A549 (cell line): ENCODE data around the gene TTC4. TPM values are rescaled to one million over a fixed set of nuclear protein-coding genes. Genes with fewer than 3 reads are reported as not detected.

Experiments used
- ATAC-seq, 2 experiments: fragments of 200-7000 bp in 1 of 2; fragments of >200 bp in 1 of 2; cut with Nextera tagmentation in 1 of 2; cut with Tn5 transposase in 1 of 2; 3 replicates each; pipeline versions ENCODE4 v1.8.0 to v1.9.1; 2018 to 2020; ENCODE audit warnings: mild to moderate bottlenecking in 1 of 2, moderate library complexity in 1 of 2
- CTCF ChIA-PET: fragments of 300-600 bp; sonication (Branson Sonifier 250); formaldehyde crosslinking; extraction: SDS; loops from one replicate; lab custom pipeline; 2021; ENCODE audit warnings: antibody characterized with exemption, inconsistent platforms; lab: Yijun Ruan, JAX
- POLR2A ChIA-PET: fragments of 350-600 bp; formaldehyde crosslinking; extraction: SDS; loops from one replicate; lab custom pipeline; 2021; ENCODE audit warnings: antibody characterized with exemption, inconsistent platforms; lab: Yijun Ruan, JAX
- DNase-seq, 2 experiments: peaks; one replicate each; pipeline versions ENCODE4 v3.0.0 to v3.0.0-alpha.2; 2011 to 2016; ENCODE audit warnings: low read depth in 1 of 2, low spot score in 1 of 2
- FAIRE-seq: peaks from 2 replicates; lab custom pipeline; 2011; peaks lifted over from hg19 to GRCh38; lab: Jason Lieb, UNC
- H3K27ac ChIP-seq, 2 experiments: fragments of >200 bp; sonication (Bioruptor Twin); formaldehyde crosslinking; 3 replicates each; pipeline ENCODE4 v1.5.1; 2016 to 2017
- H3K4me1 ChIP-seq: fragments of >200 bp; sonication (Bioruptor Twin); formaldehyde crosslinking; 3 replicates; pipeline ENCODE4 v1.6.1; 2016
- H3K4me2 ChIP-seq: fragments of >200 bp; sonication (Bioruptor Twin); formaldehyde crosslinking; 3 replicates; pipeline ENCODE4 v1.6.1; 2016
- H3K4me3 ChIP-seq: fragments of >200 bp; sonication (Bioruptor Twin); formaldehyde crosslinking; 3 replicates; pipeline ENCODE4 v1.5.1; 2016
- H3K9me3 ChIP-seq: fragments of >200 bp; sonication (Bioruptor Twin); formaldehyde crosslinking; 3 replicates; pipeline ENCODE4 v1.6.1; 2016
- CBX2 ChIP-seq: fragments of 200-600 bp; sonication (generic); IDR thresholded peaks from 2 replicates; pipeline ENCODE4 v1.6.1; 2016; ENCODE audit warnings: low read depth, mild to moderate bottlenecking, borderline replicate concordance
- CEBPB ChIP-seq, 2 experiments: fragments of >200 bp in 1 of 2; sonication (Bioruptor Twin) in 1 of 2; formaldehyde crosslinking in 1 of 2; IDR thresholded peaks; 2 replicates each; pipeline ENCODE4 v1.6.1; 2012 to 2016
- CHD2 ChIP-seq: fragments of 150-350 bp; IDR thresholded peaks from 2 replicates; pipeline ENCODE4 v1.6.1; 2014; ENCODE audit warnings: low read length; ENCODE audit not compliant: partially characterized antibody
- CTCF ChIP-seq: fragments of >200 bp; sonication (Bioruptor Twin); formaldehyde crosslinking; IDR thresholded peaks from 3 replicates; pipeline ENCODE4 v1.5.1; 2016
- EHF ChIP-seq: fragments of 250-450 bp; sonication (Bioruptor Pico); IDR thresholded peaks from 2 replicates; pipeline ENCODE4 v1.5.0; 2020; ENCODE audit warnings: mild to moderate bottlenecking
- ESRRA ChIP-seq: fragments of 150-350 bp; IDR thresholded peaks from 2 replicates; pipeline ENCODE4 v1.6.1; 2014; ENCODE audit warnings: mild to moderate bottlenecking, low read length, borderline replicate concordance
- FOSL2 ChIP-seq, 2 experiments: fragments of 450-650 bp in 1 of 2; fragments of >200 bp in 1 of 2; sonication (Bioruptor Twin) in 1 of 2; formaldehyde crosslinking; IDR thresholded peaks; 2 replicates each; pipeline versions ENCODE4 v1.5.0 to v1.6.1; 2016 to 2020; ENCODE audit warnings: mild to moderate bottlenecking in 1 of 2, moderate library complexity in 1 of 2
- HES2 ChIP-seq: fragments of >200 bp; sonication (Bioruptor Twin); formaldehyde crosslinking; IDR thresholded peaks from 2 replicates; pipeline ENCODE4 v1.6.1; 2016
- KDM5A ChIP-seq: fragments of 200-600 bp; sonication (generic); IDR thresholded peaks from 2 replicates; pipeline ENCODE4 v1.6.1; 2016; ENCODE audit warnings: antibody characterized with exemption, mild to moderate bottlenecking
- MYC ChIP-seq: IDR thresholded peaks from 2 replicates; pipeline ENCODE4 v1.6.1; 2012; ENCODE audit warnings: mild to moderate bottlenecking, inconsistent platforms, low read length, improper control_type of control experiment, borderline replicate concordance
- NR3C1 ChIP-seq: fragments of >200 bp; sonication (Bioruptor Twin); formaldehyde crosslinking; IDR thresholded peaks from 3 replicates; pipeline ENCODE4 v1.6.1; 2017
- PBX3 ChIP-seq: IDR thresholded peaks from 2 replicates; pipeline ENCODE4 v1.6.1; 2012
- RARB ChIP-seq: fragments of 250-450 bp; sonication (Bioruptor Pico); IDR thresholded peaks from 2 replicates; pipeline ENCODE4 v1.8.0; 2021; ENCODE audit warnings: mild to moderate bottlenecking, moderate library complexity
- TFCP2L1 ChIP-seq: fragments of 250-450 bp; sonication (Bioruptor Pico); IDR thresholded peaks from 2 replicates; pipeline ENCODE4 v1.5.0; 2021; ENCODE audit warnings: mild to moderate bottlenecking
- TP53 ChIP-seq: fragments of 250-450 bp; sonication (Bioruptor Pico); IDR thresholded peaks from 2 replicates; pipeline ENCODE4 v1.5.0; 2021; ENCODE audit warnings: mild to moderate bottlenecking, moderate library complexity
- USF2 ChIP-seq: fragments of 450-650 bp; IDR thresholded peaks from 2 replicates; pipeline ENCODE4 v1.6.1; 2014; ENCODE audit warnings: antibody characterized with exemption
- ZC3H11A ChIP-seq: fragments of 450-650 bp; IDR thresholded peaks from 2 replicates; pipeline ENCODE4 v1.6.1; 2014; ENCODE audit warnings: antibody characterized with exemption, mild to moderate bottlenecking
- ZNF302 ChIP-seq: fragments of 250-450 bp; sonication (Bioruptor Pico); IDR thresholded peaks from 2 replicates; pipeline ENCODE4 v1.9.0; 2021; ENCODE audit warnings: inconsistent platforms, mild to moderate bottlenecking, moderate library complexity
- ZSCAN20 ChIP-seq: fragments of 250-450 bp; sonication (Bioruptor Pico); IDR thresholded peaks from 2 replicates; pipeline ENCODE4 v1.8.0; 2022; ENCODE audit warnings: mild to moderate bottlenecking, moderate library complexity
- WGBS: methylation state at CpG from one replicate; pipeline ENCODE4 v1.1.6; 2017; ENCODE audit errors: missing lambda C conversion rate; 5-methylcytosine and 5-hydroxymethylcytosine counted together
- polyA plus RNA-seq, 4 experiments: library from polyadenylated mRNA; depleted of rRNA in 3 of 4; stranded (reverse); fragments of >200 nt; fragmentation: RNase III in 1 of 4; extraction: RNeasy Plus Mini Kit Qiagen cat#74134 plus additional on column Dnase treatment in 1 of 4; gene quantifications; 2 replicates in 3 of 4; 3 replicates in 1 of 4; pipeline ENCODE4 v1.2.3, GENCODE V29; 2011 to 2017

TTC4 gene
- polyA plus RNA-seq, 2 of the 4 experiments (the other 2 are of a cell fraction) = 20.4 to 27.1 TPM

DNA sequence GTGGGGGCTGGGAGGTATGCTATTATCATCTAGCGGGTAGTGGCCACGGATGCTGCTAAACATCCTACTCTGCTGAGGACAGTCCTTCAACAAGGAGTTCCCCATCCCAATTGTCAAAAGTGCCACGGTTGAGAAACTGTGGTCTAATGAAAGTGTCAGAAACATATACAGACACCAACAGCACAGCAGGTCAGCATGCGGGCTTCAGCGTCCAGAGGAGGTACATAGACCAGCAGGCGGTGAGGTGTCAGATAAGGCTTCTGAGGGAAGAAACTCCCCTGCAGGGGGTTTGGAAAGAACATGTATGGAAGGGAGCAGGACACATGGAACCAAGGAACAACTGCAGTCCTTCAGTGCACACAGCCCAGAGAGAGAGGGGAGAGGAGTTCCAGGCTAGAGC is 4.8 kb upstream of the TTC4 start:
- H3K9me3 ChIP-seq = no peaks in the 10 kb centered on the region
- H3K4me1 ChIP-seq = no peaks in the 10 kb centered on the region
- 92% methylated on average over 2 of the region's 6 CpGs for whole genome bisulfite sequencing
- POLR2A ChIA-PET = no interaction called here
- no peak overlapping the region for H3K4me3 ChIP-seq
- TF ChIP-seq CEBPB (IDR thresholded peaks at IDR 0.05) (no peak), TFCP2L1 (CRISPR knock-in tag) (no peak)
- no peak overlapping the region for H3K4me2 ChIP-seq
- FAIRE-seq (no peak), ATAC-seq (no peak), DNase-seq (no peak)
- CTCF ChIA-PET = no interaction called here
- no peak overlapping the region for H3K27ac ChIP-seq

- WGBS = 81% methylated on average over 10 of the region's 10 CpGs
- CTCF ChIA-PET = interaction anchor here (1.6 kb wide), 1 partner anchor 8 kb away, joined by 3 read pairs; no protein-coding TSS in a partner anchor
- FAIRE-seq = no peak
These were observed 4.1 kb upstream of the TTC4 start for GRCh38 chr1:54711536-54711935.

More at GRCh38 chr1:54711536-54711935, 4.1 kb upstream of the TTC4 start:
- Histone ChIP-seq H3K4me2 (no peak overlapping the region), H3K4me3 (no peak overlapping the region)
- TF ChIP-seq PBX3 = no peak
- no peak for TF ChIP-seq CEBPB (IDR thresholded peaks at IDR 0.05)
- no peak for TF ChIP-seq MYC
- no peak for TF ChIP-seq CBX2
- TF ChIP-seq FOSL2 (IDR thresholded peaks at IDR 0.05) = no peak
- no peak for TF ChIP-seq FOSL2 (CRISPR knock-in tag; IDR thresholded peaks at IDR 0.05)
- no peak for TF ChIP-seq CHD2
- no peak for TF ChIP-seq CTCF
- no peak for TF ChIP-seq NR3C1
- no peak for TF ChIP-seq TP53 (CRISPR knock-in tag)
- TF ChIP-seq ZNF302 (CRISPR knock-in tag) = no peak
- no peak for TF ChIP-seq ESRRA
- no peak for TF ChIP-seq TFCP2L1 (CRISPR knock-in tag)
- no peak for TF ChIP-seq ZSCAN20 (CRISPR knock-in tag)
- no peak for TF ChIP-seq USF2
- TF ChIP-seq KDM5A = no peak
- no peak for TF ChIP-seq EHF
- no peak for TF ChIP-seq ZC3H11A
- no peak for TF ChIP-seq HES2
- no peak for TF ChIP-seq RARB
- TF ChIP-seq, all 56 proteins: peak for 0
- no peaks in the 10 kb centered on the region for H3K4me1 ChIP-seq
- no peak overlapping the region for H3K27ac ChIP-seq
- ATAC-seq = no peak
- POLR2A ChIA-PET = no interaction called here
- H3K9me3 ChIP-seq = no peaks in the 10 kb centered on the region
- DNase-seq = no peak
